Smooth muscle cell (in vitro differentiated cells): ENCODE results near the gene CDX2. TPM values are rescaled to one million over a fixed set of nuclear protein-coding genes. Genes with fewer than 3 reads are reported as not detected.
"Not testable (repeated sequence)": the region's sequence is repeated elsewhere in the genome, so short reads cannot be mapped to it uniquely, and the experiment has no call there.

Experiments used
- DNase-seq: peaks from one replicate; lab custom pipeline; 2025; ENCODE audit not compliant: unreplicated experiment; lab: John Stamatoyannopoulos, UW
- H2AFZ ChIP-seq: fragments of 200-600 bp; sonication (generic); 2 replicates; pipeline ENCODE4 v1.6.0; 2016; ENCODE audit warnings: antibody characterized with exemption, low read depth, mild to moderate bottlenecking
- H3F3A ChIP-seq: fragments of 200-600 bp; sonication (generic); 2 replicates; pipeline ENCODE4 v1.6.0; 2017; ENCODE audit warnings: antibody characterized with exemption, low read depth
- H3K27ac ChIP-seq: fragments of 200-600 bp; sonication (generic); 2 replicates; pipeline ENCODE4 v1.5.1; 2016; ENCODE audit warnings: low read depth, mild to moderate bottlenecking
- H3K27me3 ChIP-seq: fragments of 200-600 bp; sonication (generic); 2 replicates; pipeline ENCODE4 v1.6.1; 2016; ENCODE audit warnings: low read depth, mild to moderate bottlenecking
- H3K36me3 ChIP-seq: fragments of 200-600 bp; sonication (generic); 2 replicates; pipeline ENCODE4 v1.5.1; 2016; ENCODE audit warnings: low read depth
- H3K4me1 ChIP-seq: fragments of 200-600 bp; sonication (generic); 2 replicates; pipeline ENCODE4 v1.5.1; 2016; ENCODE audit warnings: low read depth
- H3K4me2 ChIP-seq: fragments of 200-600 bp; sonication (generic); 2 replicates; pipeline ENCODE4 v1.6.0; 2016; ENCODE audit warnings: mild to moderate bottlenecking
- H3K4me3 ChIP-seq: fragments of 200-600 bp; sonication (generic); 2 replicates; pipeline ENCODE4 v1.5.1; 2016; ENCODE audit warnings: mild to moderate bottlenecking
- H3K79me2 ChIP-seq: fragments of 200-600 bp; sonication (generic); 2 replicates; pipeline ENCODE4 v1.6.0; 2016; ENCODE audit warnings: low read depth, mild to moderate bottlenecking
- H3K9ac ChIP-seq: fragments of 200-600 bp; sonication (generic); 2 replicates; pipeline ENCODE4 v1.6.0; 2016; ENCODE audit warnings: low read depth
- H3K9me3 ChIP-seq: fragments of 200-600 bp; sonication (generic); replicated peaks from 2 replicates; pipeline ENCODE4 v1.5.1; 2016; ENCODE audit warnings: low read depth
- H4K20me1 ChIP-seq: fragments of 200-600 bp; sonication (generic); 2 replicates; pipeline ENCODE4 v1.6.0; 2016; ENCODE audit warnings: low read depth
- CTCF ChIP-seq: fragments of 200-600 bp; sonication (generic); IDR thresholded peaks from 2 replicates; pipeline ENCODE4 v1.5.1; 2017; ENCODE audit warnings: borderline replicate concordance, mild to moderate bottlenecking, antibody characterized with exemption; ENCODE audit not compliant: insufficient read depth, poor library complexity, severe bottlenecking
- WGBS: methylation state at CpG from one replicate; pipeline ENCODE4 v1.1.7; 2016; ENCODE audit warnings: low lambda C conversion rate; 5-methylcytosine and 5-hydroxymethylcytosine counted together
- polyA plus RNA-seq: library from polyadenylated mRNA; unstranded; fragments of >200 nt; fragmentation: Nextera tagmentation; extraction: Ambion mirVana; gene quantifications from 2 replicates; pipeline ENCODE4 v1.2.1, GENCODE V29; 2016
- total RNA-seq: library from RNA; depleted of rRNA; stranded (reverse); fragments of >200 nt; gene quantifications from 2 replicates; pipeline ENCODE4 v1.2.3, GENCODE V29; 2014

Gene CDX2
- total and polyA plus RNA-seq, 2 experiments from 2014 or later: 0.04 to 0.31 TPM

- H3K27me3 ChIP-seq: peaks cover 9% of the 10 kb centered on the region
- no peak for DNase-seq
- TF ChIP-seq CTCF: no peak
- no peak overlapping the region for H3K27ac ChIP-seq
- H3F3A ChIP-seq: no peaks in the 10 kb centered on the region
- no peaks in the 10 kb centered on the region for H3K9me3 ChIP-seq
- no peaks in the 10 kb centered on the region for H3K36me3 ChIP-seq
- H3K4me2 ChIP-seq: no peak overlapping the region
- H3K79me2 ChIP-seq: no peaks in the 10 kb centered on the region
- WGBS: 88% methylated on average over 4 of the region's 4 CpGs
- H4K20me1 ChIP-seq: no peaks in the 10 kb centered on the region
- no peak overlapping the region for H3K9ac ChIP-seq
- H3K4me3 ChIP-seq: no peak overlapping the region
- no peaks in the 10 kb centered on the region for H3K4me1 ChIP-seq
- H2AFZ ChIP-seq: no peak overlapping the region
Observed at GRCh38 chr13:28012383-28012782, 43.3 kb upstream of the CDX2 start.

GRCh38 chr13:28010046-28010445 is 40.9 kb upstream of the CDX2 start:
- Histone ChIP-seq H3K79me2 (no peaks in the 10 kb centered on the region), H3K27me3 (peaks cover 9% of the 10 kb centered on the region), H3K36me3 (no peaks in the 10 kb centered on the region), H3K9me3 (no peaks in the 10 kb centered on the region), H3K4me2 (no peak overlapping the region), H3K27ac (no peak overlapping the region), H3K9ac (no peak overlapping the region), H3K4me3 (no peak overlapping the region), H3K4me1 (no peaks in the 10 kb centered on the region), H4K20me1 (no peaks in the 10 kb centered on the region), H3F3A (no peaks in the 10 kb centered on the region), H2AFZ (no peak overlapping the region)
- DNase-seq: no peak
- TF ChIP-seq CTCF: no peak
- WGBS: 85% methylated on average over 5 of the region's 5 CpGs

GRCh38 chr13:28005016-28005415 is 35.9 kb upstream of the CDX2 start:
- H2AFZ ChIP-seq, H3K4me1 ChIP-seq, H3K27ac ChIP-seq, H3K79me2 ChIP-seq, H3K4me2 ChIP-seq, H3K9me3 ChIP-seq, H3K9ac ChIP-seq, H3K4me3 ChIP-seq, DNase-seq, H4K20me1 ChIP-seq, H3F3A ChIP-seq, H3K36me3 ChIP-seq, H3K27me3 ChIP-seq: not testable (repeated sequence)
- WGBS: 95% methylated on average over 13 of the region's 13 CpGs

GRCh38 chr13:28002886-28003698 is 34.0 kb upstream of the CDX2 start:
- 91% methylated on average over 6 of the region's 6 CpGs for WGBS
- H3K79me2 ChIP-seq: no peaks in the 10 kb centered on the region
- no peak overlapping the region for H3K27ac ChIP-seq
- no peaks in the 10 kb centered on the region for H4K20me1 ChIP-seq
- DNase-seq: no peak
- no peak overlapping the region for H3K9ac ChIP-seq
- TF ChIP-seq CTCF: no peak
- no peak overlapping the region for H3K4me2 ChIP-seq
- H3F3A ChIP-seq: no peaks in the 10 kb centered on the region
- H3K36me3 ChIP-seq: no peaks in the 10 kb centered on the region
- no peaks in the 10 kb centered on the region for H3K27me3 ChIP-seq
- H3K4me1 ChIP-seq: no peaks in the 10 kb centered on the region
- no peaks in the 10 kb centered on the region for H3K9me3 ChIP-seq
- H3K4me3 ChIP-seq: no peak overlapping the region
- no peak overlapping the region for H2AFZ ChIP-seq
